ENCODE data around the gene MLLT11.

The MLLT11 gene, protein sequence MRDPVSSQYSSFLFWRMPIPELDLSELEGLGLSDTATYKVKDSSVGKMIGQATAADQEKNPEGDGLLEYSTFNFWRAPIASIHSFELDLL

DNA sequence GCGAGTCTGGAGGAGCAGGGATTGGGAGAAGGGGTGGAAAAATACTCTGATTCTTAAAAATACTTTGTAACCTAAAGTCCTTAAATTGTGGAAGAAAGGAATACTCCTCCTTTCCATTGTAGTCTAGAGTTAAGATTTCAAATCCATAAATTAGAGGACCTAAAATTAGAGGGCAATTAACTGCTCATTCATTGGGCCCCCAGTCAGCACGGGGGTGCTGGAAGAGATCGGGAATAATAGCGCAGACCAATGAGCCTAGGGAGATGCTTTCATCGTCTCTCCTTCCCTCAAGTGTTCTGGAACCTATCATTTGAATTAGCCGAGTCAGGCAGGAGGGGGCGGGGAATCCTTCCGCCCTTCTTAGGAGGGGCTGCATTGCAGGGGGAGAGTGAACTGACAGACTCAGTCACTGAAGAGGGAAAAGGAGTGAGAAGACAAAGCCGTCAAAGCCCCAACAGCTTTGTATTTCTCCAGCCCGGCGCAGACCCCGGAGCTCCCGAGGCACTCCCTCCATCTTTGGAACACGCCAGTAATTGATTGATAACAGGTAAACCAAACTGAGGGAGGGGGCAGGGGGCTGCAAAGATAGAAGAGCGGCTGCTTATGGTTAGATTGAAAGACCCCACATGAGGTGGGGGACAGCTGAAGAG is at the start of gene MLLT11:
Gene MLLT11 (plus strand): TSS at position 391 of the 650 bp plus-strand sequence. CDS start 6,828 bp downstream, outside the sequence.
- in situ Hi-C loops (cut with HindIII; ENCODE audit: low sequenced_read_pairs): no loop called here

DNA sequence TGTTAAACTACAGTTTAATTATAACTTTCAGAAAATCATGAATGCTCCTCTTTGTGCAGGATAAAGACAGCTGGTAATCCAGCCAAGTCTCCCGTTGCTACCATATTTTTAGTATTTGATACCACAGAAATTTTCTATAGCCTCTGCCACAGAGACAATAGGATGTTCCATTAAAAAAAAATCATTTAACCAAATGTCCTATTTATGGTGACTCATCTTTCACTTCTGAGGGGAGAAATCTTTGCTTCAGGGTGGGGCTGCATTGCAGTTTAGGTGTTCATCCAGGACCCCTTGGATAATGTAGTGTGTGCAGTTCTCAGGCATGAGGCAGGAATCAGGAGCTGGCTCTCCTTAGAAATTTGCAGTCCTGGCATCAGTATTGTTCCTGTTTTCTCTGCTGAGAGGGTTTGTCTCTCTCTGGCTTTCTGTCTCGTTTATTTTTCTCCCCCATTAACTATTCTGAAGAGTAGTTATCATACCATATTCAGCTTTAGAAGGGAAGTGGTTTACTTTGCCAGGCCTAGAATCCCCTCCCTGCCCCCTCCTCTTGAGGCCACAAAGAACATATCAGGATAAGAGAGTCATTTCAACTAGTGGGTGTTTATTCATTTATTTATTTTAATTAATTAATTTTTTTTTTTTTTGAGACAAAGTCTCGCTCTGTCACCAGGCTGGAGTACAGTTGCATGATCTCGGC is 48.9 kb upstream of the MLLT11 start:
- in situ Hi-C loops (cut with HindIII; ENCODE audit: low sequenced_read_pairs): no loop called here

DNA sequence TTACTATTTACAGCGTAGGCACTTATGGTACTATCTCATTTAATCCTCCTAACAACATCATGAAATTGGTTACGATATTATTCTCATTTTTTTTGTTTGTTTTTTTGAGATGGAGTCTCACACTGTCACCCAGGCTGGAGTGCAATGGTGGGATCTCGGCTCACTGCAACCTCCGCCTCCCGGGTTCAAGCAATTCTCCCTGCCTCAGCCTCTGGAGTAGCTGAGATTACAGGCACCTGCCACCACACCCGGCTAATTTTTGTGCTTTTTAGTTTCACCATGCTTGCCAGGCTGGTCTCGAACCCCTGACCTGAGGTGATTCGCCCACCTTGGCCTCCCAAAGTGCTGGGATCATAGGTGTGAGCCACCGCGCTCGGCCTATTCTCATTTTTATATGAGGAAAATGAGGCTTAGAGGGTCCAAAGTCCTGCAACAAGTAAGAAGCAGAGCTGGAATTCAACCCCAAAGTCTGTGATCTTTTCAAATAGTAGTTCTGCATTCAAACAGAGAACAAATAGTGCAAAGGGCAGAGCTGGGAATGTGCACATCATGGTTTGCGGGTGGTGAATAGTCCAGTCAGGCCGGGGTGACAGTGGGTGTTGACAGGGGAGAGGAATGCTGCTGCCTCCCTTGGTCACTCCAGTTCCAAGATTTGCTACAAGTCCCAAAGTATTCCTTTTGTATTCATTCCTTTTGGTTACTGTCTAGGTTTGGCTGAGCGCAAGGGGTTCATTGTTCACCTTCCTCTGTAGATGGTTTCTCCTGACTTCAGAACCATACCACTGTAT is 47.3 kb upstream of the MLLT11 start:
- in situ Hi-C loops (cut with HindIII; ENCODE audit: low sequenced_read_pairs): no loop called here

DNA sequence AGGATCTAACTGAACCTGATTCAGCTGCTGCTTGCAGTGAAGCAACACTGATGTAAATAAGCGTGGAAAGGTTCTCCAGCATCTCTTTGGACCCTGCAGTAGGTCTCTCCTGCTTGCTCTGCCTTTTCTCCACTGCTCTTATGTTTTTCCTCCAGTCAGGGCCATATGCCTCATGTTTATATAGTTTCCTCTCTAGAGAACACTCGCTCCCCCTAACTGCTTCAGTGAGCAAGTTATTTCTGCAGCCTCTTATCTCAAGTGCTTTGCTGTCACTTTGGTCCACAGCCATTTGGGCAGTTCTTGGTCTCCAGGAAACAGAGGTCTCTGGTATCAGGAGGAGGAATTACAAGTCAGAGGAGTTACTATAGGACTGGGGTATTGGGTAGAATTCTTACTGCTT is 46.7 kb upstream of the MLLT11 start:
- in situ Hi-C loops (cut with HindIII; ENCODE audit: low sequenced_read_pairs): no loop called here

DNA sequence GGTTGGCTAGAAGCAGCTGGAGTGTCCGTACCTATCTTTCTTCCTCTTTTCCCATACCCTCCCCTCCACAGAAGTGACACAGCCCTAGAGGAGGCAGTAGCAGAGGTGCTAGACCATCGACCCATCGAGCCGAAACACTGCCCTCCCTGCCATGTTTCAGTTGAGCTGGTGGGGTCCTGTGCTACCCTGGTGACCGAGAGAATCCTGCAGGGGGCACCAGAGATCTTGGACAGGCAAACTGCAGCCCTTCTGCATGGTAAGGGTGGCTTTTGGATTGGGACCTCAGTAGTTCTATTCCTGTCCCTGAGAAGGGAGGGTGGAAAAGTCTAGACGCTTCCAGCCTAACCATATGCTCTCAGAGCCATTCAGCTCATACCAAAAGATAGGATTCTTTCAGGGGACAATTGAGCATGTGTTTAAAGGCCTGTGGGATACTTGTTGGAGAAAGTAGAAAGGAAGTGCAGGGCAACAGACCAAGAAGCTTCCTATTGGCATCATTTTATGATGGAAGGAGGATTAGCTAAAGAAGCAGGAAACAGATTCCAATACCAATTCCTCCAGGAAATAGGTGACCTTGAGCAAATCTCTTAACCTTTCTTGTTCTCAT is 35.6 kb upstream of the MLLT11 start:
- in situ Hi-C loops (cut with HindIII; ENCODE audit: low sequenced_read_pairs): loop anchor here (10.0 kb wide), 1 partner anchor 130 kb away; the partner anchor contains the start of gene TNFAIP8L2

DNA sequence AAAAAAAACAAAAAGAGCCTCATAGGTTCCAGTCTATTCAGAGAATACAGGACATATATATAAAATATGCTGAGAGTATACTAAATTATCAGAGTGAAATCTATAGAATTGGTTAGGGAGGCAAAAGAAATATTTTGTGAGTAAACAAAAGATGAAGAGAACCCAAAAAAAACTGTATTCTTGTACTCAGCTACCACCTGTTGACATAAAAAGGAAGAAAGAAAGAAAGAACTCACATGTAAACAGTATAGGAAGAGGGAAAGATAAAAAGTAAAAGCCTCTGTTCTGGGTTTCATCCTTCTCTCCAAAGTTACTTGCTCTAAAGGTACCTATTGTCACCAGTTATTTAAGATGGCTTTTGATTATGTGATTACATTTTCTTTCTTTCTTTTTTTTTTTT is 33.7 kb upstream of the MLLT11 start:
- in situ Hi-C loops (cut with HindIII; ENCODE audit: low sequenced_read_pairs): loop anchor here (10.0 kb wide), 1 partner anchor 128 kb away; the partner anchor contains the start of gene TNFAIP8L2

DNA sequence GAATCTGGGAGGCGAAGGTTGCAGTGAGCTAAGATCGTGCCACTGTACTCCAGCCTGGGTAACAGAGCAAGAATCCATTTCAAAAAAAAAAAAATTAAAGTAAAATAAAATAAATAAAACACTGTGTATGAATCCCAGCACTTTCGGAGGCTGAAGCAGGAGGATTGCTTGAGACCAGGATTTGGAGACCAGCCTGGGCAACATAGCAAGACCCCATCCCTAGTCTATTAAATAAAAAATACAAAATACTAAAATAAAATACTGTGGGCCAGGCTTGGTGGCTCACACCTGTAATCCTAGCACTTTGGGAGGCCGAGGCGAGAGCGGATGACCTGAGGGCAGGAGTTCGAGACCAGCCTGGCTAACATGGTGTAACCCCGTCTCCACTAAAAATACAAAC is 28.0 kb upstream of the MLLT11 start:
- in situ Hi-C loops (cut with HindIII; ENCODE audit: low sequenced_read_pairs): no loop called here

DNA sequence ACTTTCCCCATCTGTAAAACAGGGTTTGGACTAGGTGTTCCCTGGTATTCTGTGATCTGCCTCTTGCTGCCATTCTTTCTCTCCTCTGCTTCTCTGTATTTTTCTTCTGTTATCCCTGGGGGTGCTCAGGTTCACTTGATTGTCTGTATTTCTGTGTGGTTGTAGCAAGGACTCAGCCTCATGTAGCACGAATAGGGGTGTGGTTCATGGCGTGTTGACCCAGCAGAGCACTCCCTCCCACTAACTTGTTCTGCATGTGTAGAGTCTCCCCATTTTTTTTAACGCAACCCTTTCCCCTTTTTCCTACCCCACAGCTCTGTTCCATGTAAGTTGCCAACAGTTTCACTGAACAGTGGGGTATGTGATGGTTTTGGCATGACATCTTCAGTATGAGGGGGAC is 25.0 kb upstream of the MLLT11 start:
- in situ Hi-C loops (cut with HindIII; ENCODE audit: low sequenced_read_pairs): no loop called here

DNA sequence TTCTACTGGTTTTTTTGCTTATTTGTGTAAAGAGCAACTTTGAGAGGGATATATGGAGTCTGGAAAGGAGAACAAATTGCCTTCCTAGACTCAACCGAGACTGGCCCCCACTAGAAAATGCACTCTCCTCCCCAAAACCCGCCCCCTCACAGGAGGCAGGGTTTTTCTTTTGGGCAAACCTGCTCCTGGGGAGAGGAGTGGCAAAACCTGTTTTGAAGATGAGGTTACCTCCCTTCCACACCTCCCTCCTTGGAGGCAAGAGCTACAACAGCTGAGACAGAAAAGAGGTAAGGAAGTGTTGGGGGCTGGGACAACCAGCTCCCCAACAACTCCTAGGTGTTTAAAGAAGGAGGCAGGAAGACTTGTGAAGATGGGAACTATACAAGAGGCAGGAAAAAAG is 23.8 kb upstream of the MLLT11 start, which contains the start of gene BNIPL:
Gene BNIPL (plus strand): TSS at position 231 of the 400 bp plus-strand sequence. CDS start 140 bp downstream, at position 371.
- in situ Hi-C loops (cut with HindIII; ENCODE audit: low sequenced_read_pairs): no loop called here

DNA sequence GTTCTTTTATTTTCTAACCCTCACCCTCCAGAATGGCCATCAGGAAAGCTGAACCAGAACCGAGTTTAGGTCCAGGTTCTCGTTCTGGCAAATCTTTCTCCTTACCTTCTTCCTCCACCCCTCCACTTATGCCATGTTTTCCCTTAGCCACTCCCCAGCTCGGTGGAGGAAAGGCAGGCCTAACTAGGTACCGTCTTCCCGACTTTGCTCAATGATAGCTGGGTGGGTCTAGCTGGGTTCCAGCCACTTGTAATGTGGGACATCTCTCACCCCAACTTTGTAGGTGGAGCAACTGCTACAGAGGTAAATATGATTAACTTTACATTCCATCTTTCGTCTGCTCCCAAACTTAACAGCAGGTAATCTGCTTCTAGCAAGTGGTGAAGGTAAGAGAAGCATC is 23.2 kb upstream of the MLLT11 start:
- in situ Hi-C loops (cut with HindIII; ENCODE audit: low sequenced_read_pairs): no loop called here

DNA sequence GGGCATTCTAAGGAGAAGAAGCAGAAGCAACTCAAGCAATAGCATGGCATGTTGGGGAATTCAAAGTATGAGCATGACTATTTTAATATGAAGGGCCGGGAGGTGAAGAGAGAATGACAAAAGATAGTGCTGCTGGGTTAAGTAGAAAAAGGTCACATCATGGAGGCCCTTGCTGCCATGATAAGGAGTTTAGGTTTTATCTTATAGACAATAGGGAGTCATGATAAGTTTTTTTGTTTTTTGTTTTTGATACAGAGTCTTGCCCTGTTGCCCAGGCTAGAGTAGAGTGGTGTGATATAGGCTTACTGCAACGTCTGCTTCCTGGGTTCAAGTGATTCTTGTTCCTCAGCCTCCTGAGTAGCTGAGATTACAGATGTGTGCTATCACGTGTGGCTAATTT is 20.7 kb upstream of the MLLT11 start:
- in situ Hi-C loops (cut with HindIII; ENCODE audit: low sequenced_read_pairs): no loop called here

DNA sequence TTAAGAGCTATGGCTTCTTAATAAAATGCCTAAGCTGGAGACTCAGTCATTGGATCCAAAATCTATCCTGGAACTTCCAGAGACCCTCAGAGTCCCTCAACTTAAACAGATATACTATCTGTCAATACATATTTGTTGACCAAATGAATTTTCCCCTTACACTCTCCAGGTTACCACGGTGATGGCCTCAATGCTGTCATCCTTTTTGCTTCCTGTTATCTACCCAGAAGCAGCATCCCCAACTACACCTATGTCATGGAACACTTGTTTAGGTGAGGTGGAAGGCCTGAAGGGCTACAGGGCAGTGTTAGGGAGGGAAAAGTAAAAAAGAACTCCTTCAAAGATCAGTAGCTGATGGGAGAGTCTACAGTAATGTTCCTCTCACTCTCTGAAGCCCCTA is 17.0 kb upstream of the MLLT11 start:
- in situ Hi-C loops (cut with HindIII; ENCODE audit: low sequenced_read_pairs): no loop called here

DNA sequence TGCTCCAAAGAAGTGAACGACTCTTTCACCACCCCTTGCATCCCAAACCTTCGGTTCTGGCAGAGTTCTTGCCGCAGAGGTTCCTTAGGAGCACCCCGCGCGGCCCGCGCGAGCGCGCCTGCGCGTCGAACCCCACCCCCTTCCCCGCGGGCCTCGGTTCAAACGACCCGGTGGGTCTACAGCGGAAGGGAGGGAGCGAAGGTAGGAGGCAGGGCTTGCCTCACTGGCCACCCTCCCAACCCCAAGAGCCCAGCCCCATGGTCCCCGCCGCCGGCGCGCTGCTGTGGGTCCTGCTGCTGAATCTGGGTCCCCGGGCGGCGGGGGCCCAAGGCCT is 12.6 kb upstream of the MLLT11 start, which contains the start of gene C1orf56:
Gene C1orf56 (plus strand): TSS at position 161 of the 334 bp plus-strand sequence. CDS start 97 bp downstream, at position 258.
- in situ Hi-C loops (cut with HindIII; ENCODE audit: low sequenced_read_pairs): no loop called here

DNA sequence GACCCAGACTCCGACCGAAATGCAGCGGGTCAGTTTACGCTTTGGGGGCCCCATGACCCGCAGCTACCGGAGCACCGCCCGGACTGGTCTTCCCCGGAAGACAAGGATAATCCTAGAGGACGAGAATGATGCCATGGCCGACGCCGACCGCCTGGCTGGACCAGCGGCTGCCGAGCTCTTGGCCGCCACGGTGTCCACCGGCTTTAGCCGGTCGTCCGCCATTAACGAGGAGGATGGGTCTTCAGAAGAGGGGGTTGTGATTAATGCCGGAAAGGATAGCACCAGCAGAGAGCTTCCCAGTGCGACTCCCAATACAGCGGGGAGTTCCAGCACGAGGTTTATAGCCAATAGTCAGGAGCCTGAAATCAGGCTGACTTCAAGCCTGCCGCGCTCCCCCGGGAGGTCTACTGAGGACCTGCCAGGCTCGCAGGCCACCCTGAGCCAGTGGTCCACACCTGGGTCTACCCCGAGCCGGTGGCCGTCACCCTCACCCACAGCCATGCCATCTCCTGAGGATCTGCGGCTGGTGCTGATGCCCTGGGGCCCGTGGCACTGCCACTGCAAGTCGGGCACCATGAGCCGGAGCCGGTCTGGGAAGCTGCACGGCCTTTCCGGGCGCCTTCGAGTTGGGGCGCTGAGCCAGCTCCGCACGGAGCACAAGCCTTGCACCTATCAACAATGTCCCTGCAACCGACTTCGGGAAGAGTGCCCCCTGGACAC is 12.1 kb upstream of the MLLT11 start:
- in situ Hi-C loops (cut with HindIII; ENCODE audit: low sequenced_read_pairs): no loop called here

DNA sequence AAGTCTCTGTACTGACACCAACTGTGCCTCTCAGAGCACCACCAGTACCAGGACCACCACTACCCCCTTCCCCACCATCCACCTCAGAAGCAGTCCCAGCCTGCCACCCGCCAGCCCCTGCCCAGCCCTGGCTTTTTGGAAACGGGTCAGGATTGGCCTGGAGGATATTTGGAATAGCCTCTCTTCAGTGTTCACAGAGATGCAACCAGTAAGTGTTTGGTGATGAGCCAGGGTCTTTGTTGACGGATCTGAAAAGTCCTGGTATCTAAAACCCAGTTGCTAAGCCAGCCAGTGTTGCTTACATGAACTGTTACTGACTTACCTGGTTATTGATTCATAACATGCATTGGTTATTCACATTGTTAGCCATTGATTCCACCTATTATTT is 11.6 kb upstream of the MLLT11 start:
- in situ Hi-C loops (cut with HindIII; ENCODE audit: low sequenced_read_pairs): no loop called here

DNA sequence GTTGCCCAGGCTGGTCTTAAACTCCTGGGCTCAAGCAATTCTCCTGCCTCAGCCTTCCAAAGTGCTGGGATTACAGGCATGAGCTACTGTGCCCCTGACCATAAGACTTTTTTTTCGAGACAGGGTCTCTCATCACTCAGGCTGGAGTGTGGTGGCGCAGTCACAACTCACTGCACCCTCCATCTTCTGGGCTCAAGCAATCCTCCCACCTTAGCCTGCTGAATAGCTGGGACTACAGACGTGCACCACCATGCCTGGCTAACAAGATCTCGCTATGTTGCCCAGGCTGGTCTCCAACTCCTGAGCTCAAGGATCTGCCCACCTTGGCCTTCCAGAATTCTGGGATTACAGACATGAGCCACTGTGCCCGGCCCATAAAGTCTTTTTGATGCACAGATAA is 10.7 kb upstream of the MLLT11 start:
- in situ Hi-C loops (cut with HindIII; ENCODE audit: low sequenced_read_pairs): no loop called here

DNA sequence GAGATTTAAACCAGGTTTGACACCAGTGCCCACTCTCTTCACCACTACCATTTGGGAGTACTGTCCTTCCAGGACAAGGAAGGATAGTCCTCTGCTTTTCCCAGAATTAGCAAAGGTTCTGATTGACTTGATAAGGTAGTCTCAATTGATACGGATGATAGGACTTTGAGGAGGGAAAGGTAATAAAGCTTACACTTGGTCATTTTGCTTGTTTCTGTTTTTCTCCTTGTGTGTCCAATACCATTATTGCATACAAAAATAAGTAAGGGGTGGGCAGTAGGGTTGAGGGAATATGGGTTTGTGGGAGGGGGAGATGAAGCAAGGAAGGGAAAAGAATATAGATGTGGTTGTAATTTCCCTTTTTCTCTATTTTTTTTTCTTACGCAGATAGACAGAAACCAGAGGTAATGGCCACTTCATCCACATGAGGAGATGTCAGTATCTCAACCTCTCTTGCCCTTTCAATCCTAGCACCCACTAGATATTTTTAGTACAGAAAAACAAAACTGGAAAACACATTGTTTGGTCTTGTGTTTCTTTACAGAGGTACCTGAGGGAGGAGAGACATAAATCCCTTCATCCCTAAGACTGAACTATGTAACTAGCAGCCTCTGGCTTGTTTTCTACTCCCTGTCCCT is 10.0 kb upstream of the MLLT11 start:
- in situ Hi-C loops (cut with HindIII; ENCODE audit: low sequenced_read_pairs): loop anchor here (5.0 kb wide), 1 partner anchor 48 kb away; no protein-coding TSS in a partner anchor

DNA sequence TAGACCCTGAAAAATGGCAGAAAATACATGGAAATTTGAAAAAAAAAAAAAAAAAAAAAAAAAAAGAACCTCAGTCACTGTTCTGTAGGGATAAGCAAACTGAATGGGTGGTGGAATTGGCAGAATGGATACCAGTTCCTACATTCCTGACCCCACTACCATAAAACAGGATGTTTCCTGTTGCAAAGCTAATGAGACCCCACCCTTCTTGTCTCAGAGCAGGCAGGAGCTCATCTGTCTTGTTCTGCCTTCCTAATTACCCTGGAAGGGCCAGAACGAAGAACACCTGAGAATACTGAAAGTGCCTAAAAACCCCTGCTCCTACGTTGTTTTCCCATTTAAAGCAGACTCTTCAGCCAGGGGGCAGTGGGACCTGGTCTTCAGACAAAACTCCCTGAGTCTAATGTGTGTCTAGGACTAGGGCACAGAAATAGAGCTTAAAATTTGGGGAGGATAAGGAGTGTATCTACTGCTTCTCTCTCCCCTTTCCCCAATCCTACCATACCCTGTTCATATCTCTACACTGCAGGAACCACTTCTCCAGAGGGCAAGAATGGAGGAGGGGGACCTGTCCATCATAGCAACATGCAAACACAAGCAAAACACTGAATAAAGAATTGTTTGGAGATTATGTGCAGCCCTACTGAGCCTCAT is 8.7 kb upstream of the MLLT11 start:
- in situ Hi-C loops (cut with HindIII; ENCODE audit: low sequenced_read_pairs): loop anchor here (5.0 kb wide), 1 partner anchor 49 kb away; no protein-coding TSS in a partner anchor

DNA sequence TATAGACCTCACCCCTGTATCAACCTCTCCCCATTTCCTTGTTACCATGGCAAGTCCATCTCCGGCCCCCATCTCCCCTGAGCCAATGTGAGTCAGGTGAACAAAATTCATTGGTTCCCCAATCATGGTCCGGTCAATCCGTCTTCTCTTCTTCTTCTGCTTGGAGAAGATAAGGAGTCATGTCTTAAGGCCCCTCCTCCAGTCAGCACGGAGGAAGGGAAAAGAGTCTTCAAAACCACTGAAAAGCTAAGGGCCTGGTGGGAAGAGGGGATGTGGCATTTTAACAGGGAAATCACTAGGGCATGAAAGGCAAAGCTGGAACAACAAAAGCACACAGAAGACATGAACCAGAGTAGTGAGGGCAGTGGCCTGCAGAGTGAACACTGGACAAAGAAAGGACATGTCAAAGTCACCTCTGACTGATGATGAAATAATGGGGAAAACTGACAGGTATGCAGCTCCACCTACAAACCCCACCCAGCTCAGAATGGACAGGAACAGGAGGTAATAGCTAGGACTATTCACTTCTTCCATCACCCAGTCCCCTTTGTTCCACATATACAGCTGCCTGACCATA is 5.1 kb upstream of the MLLT11 start:
- in situ Hi-C loops (cut with HindIII; ENCODE audit: low sequenced_read_pairs): loop anchor here (5.0 kb wide), 1 partner anchor 53 kb away; no protein-coding TSS in a partner anchor
